Measurements from ENCODE around the gene INSIG1. TPM values are rescaled to one million over a fixed set of nuclear protein-coding genes. Genes with fewer than 3 reads are reported as not detected.
A peak's percentile ranks its signal among the peaks of the same experiment; 100 is the strongest.

The INSIG1 gene
- polyA plus RNA-seq, 3 donors = 27.9 to 32.7 (median 30.8) TPM

GRCh38 chr7:155281398-155281969, 16.2 kb upstream of the INSIG1 start:
- DNase-seq = no peak

DNA sequence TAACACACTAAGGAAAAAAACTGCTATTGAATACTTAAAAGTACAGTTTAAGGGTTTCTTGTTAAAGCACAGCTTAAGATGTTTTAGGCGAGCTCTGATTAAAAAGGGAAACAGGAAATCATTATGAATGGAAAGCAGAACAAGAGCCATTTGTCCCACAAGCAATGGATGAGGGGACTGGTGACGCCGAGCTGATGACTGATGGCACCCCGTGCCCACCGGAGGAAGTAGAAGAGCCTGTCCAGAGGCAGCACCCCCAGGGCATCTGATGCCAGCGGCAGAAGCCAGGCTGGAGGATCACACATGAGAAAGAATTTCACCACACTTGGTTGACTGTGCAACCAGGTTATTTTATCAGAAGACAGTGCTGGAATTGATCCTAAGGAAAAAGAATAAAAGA, 15.0 kb upstream of the INSIG1 start:
- no peak for DNase-seq

- no peak for DNase-seq
Measured at GRCh38 chr7:155283565-155284194, 14.0 kb upstream of the INSIG1 start.

- no peak for DNase-seq
Measured at GRCh38 chr7:155284496-155285274, 13.0 kb upstream of the INSIG1 start.

DNA sequence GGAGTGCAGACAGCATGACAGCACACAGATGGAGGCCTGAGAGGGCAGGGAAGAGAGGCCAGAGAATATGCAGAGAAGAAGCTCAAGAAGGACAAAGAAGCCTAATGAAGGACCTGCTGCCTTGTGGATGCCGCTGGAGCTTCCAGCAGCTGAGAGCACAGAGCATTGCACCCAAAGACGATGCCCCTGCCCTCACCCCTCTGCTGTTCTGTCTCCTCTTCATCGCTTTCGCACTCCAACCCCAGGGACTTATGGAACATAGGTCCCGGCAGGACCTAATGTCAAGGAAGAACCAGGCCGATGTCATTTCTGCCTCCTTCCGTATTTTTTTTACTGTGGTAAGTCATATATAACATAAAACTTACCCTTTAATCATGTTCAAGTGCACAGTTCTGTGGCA, 12.3 kb upstream of the INSIG1 start:
- DNase-seq = no peak

- DNase-seq = no peak
Measured at GRCh38 chr7:155285833-155286232, 11.8 kb upstream of the INSIG1 start.

GRCh38 chr7:155286686-155287085, 11.0 kb upstream of the INSIG1 start:
- DNase-seq = no peak

DNA sequence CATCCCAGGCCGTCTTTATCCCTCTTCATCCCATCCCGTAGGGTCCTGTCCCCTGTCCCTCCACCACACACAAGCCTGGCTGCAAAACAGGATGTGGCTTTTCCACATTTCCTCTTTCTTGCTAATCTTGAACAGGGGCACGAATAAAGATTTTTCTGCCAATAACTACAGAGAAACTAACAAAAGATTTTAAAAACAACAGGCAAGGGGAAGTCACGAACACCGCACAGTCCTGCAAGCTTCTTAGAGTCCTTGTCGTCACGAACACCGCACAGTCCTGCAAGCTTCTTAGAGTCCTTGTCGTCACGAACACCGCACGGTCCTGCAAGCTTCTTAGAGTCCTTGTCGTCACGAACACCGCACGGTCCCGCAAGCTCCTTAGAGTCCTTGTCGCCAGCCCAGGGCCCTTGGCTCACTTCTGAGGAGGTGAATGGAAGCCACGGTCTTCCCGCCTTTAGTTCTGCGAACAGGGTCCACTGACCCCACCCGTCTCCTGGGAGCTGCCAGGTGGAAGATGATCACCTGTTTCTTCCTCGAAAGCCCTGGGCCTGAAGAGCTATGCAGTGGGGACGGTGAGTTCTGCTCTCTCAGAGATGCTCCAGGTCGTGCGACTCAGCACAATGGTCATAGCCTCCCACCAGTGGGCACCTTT, 10.3 kb upstream of the INSIG1 start:
- DNase-seq = no peak

DNA sequence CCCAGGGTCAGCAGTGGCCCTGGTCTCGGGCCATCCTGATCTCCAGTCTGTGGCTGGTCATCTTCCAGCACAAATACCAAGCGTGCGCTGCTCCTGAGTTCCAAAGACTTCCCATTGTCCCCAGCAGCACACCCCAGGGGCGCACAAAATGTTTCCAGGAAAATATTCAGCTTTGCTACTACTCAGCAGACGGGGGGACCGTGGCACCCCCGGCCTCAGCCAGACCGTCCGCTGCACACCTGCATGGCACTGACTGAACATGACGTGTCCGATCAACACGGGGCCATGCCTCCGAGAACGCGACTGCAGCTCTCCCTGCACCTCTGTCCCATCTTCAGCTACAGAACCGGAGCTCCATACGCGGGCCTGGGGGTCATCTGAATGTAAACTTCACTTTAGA, 9.6 kb upstream of the INSIG1 start:
- DNase-seq = no peak

DNA sequence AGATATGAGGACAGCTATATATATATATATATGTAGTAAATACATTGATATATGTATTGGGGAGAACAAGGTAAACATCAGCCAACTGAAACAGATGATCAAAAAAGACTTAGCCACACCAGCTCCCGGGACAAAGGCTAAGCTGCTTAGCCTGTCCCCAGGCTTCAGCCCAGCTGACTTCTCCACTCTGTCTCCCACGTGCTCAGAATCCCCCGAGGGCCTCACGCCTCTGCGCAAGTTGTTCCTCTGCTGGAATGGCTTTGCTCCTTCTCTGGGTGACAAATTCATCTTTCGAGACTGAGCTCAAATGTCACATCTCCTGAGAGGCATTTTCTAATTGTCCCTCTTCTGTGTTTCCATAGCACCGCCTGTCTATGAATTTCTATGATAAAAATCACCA, 8.6 kb upstream of the INSIG1 start:
- DNase-seq = no peak

DNA sequence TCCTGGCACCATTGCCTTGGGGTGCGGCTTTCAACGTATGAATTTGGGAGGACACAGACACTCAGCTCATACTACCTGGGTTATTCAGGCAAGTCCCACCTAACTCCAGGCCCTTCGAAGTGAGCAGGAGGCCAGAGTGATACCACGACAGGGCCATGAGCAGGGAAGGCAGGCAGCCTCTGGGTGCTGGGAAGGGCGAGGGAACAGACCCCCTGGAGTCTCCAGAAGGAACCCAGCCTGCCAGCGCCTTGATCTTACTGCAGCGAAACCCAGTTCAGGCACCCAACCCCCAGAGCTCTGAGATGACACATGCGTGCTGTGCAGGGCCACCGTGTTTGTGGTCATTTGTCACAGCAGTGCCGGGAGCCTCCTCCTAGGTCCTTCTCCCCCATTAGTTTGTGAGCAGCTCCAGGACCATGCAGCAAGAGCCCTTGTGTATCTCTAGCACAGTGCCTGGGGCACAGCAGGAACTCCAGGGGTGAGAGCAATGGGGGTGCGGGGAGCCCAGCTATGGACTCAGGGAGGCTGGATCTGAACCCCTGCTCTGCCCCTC, 7.7 kb upstream of the INSIG1 start:
- DNase-seq = no peak

GRCh38 chr7:155291045-155291530, 6.6 kb upstream of the INSIG1 start:
- DNase-seq = no peak

DNA sequence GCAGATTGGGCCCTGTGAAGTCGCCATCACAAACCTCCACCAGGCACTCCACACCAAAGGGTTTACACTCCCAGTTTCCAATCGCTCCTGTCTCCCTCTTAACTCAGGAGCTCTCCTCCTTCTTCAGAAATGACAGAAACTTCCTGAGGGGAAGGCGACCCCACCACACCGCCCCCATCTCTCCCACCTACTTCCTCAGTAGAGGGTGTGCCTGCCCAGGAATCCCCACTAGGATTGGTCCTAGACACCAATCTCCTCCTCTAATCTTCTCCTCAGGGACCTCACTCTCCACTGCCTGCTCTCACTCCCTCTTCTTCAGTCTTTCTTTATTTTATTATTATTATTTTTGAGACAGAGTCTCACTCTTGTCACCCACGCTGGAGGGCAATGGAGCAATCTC, 5.9 kb upstream of the INSIG1 start:
- no peak for DNase-seq

GRCh38 chr7:155292680-155293226, 4.9 kb upstream of the INSIG1 start:
- no peak for DNase-seq

DNA sequence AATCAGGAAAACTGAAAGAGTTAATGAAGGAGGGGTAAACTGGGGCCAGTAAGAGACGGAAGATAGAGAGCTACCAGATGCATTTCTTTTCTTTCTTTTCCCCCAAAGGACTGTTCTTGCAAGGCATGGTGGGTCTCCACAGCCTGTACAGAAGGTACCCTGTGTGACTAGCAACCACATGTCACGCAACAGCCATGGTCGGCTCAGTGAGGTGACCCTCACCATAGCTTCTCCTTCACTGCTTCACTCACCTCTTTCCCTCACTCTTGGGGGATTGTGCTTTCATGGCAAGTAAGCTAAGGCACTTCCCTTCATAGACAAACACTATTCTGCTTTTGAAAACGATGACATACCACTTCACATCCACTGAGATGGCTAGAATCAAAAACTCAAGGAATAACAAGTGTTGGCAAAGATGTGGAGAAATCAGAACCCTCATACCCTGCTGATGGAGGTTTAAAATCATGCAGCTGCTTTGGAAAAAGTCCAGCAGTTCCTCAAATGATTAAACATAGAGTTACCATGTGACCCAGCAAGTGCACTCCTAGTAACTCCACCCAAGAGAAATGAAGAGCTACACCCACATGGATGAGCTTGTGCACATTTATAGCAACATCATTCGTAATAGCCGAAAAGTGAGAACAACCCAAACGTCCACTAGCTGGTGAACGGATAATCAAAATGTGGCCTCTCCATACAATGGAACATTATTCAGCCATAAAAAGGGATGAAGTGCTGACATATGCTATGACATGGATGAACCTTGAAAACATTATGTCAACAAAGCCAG, 3.8 kb upstream of the INSIG1 start:
- no peak for DNase-seq

DNA sequence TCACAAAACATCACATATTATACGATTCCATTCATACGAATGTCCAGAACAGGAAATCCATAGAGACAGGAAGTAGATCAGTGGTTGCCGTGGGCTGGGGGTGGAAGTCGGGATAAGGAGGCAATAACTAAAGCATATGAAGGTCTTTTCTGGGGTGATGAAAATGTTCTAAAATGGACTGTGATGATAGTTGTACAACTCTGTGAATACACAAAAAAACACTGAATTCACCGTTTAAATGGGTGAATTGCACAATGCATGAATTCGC, 3.2 kb upstream of the INSIG1 start:
- no peak for DNase-seq

DNA sequence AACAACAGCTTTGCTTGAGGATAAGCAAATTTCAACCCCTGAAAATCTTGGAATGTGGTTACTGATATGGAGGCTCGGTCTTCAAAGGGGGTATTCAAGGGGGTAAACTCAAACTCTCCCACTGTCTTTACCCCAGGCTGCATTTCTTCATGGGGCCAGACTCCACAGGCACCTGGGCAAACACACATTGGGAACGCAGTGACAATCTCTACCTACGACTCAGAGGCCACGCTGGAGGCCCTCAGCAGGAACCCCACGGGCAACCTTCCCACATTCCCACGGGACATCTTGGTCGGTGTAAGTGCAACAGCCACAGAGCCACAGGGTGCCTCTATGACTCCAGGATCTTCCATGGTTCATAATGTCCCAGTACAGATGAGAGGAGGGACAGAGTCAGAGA, 2.2 kb upstream of the INSIG1 start:
- DNase-seq = no peak

DNA sequence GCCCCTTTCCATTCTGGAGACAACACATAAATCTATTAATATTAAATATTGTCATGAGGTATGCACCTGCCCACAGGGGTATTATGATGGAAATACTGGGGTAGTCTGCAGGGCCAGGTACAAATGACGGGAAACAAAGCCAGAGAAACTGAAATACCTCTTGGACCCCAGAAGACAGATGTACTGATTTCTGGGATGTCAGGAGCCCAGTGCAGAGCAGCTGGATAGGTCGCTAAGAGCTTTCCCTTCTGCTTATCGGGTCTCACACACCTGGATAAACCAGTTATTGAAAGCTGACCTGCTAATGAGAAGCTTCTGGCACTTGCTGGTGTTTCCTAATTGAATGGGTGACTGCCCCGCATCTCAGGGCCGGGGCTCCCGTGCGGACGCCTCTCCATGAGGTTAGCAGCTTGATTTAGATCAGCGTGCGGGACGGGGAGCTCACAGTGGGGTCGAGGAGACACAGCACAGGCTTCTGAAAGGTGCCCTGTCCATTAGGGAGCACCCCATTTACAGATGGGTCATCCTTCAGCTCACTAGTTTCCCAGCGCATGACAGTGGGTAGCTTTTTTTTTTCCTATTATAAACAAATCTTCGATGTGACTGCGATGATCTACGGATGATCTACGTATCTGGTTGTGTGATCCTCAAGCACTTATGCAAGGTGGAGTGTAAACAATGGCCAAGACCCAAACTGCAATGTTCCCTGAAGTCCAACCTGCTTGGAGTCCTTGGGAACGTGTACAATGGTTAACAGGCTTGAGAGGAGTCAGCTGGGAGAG, 1.5 kb upstream of the INSIG1 start:
- no peak for DNase-seq

DNA sequence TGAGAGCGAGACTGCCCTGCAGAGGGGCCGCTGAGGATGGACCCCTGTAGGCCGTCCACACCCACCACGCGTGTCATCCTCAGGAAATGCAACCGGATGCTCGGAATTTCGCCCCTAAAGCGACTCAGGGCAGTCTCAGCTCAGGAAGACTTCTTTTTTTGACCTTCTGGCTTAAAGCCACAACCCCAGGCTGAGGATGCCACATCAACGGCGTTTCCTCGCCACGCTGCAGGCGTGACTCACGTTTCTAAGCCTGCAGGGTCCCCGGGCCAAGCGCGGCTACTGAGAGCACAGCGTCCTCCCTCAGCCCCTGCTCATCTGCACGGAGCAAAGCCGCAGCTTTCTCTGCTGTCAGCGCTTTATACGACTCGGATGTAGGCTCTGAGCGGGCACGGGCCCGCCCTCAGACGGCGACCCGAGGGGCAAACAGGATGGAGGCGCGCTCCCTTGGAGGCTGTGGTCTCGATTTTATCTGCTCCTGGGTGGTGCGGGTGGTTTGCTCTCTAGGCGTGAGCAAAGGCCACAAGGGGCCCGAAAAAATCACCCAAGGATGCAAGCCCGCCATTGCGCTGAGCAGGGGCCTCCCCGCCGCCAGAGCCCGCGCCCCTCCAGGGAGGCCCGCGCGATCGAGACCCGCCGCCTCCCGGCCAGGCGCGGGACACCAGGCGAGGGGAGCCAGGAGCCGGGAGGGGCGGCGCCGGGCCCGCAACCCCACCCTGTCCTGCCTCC, 726 bp upstream of the INSIG1 start:
- peak; percentile 28 for DNase-seq

DNA sequence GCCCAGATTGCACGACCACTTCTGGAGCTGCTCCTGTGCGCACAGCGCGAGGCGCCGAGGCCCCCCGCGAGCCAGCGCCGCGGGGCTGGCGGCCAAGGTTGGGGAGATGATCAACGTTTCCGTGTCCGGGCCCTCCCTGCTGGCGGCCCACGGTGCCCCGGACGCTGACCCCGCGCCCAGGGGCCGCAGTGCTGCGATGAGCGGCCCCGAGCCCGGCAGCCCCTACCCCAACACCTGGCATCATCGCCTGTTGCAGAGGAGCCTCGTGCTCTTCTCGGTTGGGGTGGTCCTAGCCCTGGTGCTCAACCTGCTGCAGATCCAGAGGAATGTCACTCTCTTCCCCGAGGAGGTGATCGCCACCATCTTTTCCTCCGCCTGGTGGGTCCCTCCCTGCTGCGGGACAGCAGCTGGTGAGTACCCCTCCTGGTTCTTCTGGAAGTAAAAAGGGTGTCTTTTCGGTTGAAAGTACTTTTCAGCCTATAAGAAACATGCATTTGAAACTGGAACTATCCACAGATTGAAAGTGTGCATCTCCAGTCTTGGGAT, 683 bp downstream of the INSIG1 start:
- DNase-seq = no peak

Measured in renal pelvis (tissue), 4 donors.